ENCODE data around the gene RALGAPA1.
"Not testable (repeated sequence)": the region's sequence is repeated elsewhere in the genome, so short reads cannot be mapped to it uniquely, and the experiment has no call there.

The RALGAPA1 gene

DNA sequence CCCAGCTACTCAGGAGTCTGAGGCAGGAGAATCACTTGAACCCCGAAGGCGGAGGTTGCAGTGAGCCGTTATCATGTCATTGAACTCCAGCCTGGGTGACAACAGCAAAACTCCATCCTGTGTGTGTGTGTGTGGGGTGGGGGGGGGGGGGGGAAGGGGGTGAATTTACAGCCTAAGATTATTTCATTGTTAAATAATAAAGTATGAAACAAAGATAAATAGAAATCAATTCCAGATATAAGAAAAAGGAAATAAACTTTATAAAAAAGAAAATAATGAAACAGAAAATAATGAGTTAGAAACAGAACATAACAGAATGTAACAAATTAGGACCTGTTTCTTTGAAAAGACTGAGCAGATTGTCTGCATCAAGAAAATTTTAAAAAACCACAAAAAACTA, 191.6 kb downstream of the RALGAPA1 start:
- DNase-seq: no peak

DNA sequence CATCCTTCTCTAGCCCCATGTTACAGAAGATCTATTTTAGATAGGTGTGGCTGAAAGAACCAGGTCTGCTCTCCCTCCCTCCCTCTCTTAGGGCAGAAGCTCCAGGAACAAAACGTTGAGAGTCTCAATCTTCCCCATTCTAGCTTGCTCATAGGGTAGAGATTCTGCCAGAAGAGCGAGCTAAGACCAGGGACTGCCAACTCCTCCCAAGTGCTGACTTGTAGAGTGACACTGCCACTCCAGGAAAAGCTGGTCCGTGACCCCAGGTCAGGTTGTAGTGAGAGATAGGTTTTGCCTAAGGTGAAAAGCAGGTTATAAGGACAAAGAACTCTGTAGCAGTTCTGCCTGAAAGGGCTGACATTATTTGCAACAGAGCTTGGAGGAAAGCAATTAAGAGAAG, 201.7 kb downstream of the RALGAPA1 start:
- no peak for DNase-seq

DNA sequence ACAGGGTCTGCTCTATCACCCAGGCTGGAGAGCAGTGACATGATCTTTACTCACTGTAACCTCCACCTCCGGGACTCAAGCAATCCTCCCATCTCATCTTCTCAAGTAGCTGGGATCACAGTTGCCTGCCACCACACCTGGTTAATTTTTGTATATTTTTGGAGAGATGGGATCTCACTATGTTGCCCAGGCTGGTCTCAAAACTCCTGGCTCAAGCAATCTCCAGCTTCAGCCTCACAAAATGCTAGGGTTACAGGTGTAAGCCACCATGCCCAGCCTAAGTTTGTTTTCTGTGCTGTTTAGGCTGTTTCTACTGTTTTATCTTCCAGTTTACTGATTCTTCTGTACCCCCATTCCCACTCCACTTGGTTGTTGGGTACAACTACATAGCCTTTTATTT, 208.8 kb downstream of the RALGAPA1 start:
- DNase-seq: no peak

DNA sequence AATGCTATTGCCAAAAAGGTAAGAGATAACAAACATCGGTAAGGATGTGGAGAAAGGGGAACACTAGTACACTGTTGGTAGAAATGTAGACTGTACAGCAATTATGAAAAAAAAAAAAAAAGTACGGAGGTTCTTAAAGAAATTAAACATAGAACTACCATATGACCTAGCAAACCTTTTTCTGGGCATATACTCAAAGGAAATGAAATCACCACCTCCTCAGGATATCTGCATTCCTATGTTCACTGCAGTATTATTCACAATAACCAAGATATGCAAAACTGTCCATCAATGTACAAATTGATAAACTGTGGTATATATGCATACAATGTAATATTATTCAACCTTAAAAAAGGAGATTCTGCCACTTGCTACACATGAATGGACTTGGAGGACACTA, 214.5 kb downstream of the RALGAPA1 start:
- DNase-seq: no peak

DNA sequence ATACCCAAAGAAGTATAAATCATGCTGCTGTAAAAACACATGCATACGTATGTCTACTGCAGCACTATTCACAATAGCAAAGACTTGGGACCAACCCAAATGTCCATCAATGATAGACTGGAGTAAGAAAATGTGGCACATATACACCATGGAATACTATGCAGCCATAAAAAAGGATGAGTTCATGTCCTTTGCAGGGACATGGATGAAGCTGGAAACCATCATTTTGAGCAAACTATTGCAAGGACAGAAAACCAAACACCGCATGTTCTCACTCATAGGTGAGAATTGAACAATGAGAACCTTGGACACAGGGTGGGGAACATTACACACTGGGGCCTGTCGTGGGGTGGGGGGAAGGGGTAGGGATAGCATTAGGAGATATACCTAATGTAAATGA, 221.7 kb downstream of the RALGAPA1 start:
- DNase-seq: not testable (repeated sequence)

DNA sequence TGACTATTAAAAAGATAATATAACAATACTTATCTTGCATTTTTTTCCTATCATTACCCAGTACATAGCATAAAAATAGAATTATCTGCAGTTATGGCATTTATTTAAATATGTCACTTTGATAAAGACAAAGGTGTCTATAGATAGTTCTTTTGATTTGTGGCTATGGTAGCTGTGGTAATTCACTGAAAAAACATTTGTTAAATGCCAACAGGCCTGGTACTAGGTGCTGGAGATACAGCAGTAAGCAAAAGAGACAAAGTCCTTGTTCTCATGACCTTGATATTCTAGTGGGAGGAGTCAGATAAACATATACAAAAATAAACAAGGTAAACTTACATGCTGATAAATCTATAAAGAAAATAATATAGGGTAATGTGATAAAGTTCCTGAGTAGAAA, 230.5 kb downstream of the RALGAPA1 start:
- DNase-seq: no peak

DNA sequence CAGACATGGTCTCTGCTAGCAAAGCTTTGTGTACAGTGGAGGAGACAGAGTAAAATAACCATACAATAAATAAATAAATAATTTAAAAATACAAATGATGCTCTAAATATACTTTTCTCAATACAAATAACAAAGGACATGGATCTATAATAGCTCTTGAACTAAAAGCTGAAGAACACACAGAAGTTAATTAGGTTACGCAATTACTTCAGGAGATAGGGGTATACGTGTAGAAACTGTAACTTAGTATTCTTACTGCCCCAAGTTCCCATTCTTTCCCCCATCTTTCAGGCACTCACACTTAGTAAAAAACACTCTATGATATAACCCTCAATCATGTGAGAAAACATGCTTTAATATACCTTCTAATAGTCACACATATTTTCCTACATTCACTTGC, 231.0 kb downstream of the RALGAPA1 start:
- no peak for DNase-seq

DNA sequence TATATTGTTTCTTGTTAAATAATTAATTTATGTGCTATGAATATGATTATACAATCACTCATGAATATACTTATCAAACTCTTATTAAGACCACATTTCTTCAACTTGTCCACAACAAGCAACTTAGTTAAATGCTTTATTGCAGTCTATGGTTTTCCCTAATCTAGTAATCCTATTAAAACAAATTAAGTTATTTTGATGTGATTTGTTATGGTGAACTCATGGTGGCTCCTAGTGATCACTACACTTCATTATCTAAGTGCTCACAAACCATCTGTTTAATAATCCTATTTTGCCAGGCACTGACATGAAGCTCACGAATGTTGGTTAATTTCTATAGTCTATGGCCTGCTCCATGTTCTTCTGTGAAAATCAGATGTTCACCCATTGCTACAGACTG, 232.2 kb downstream of the RALGAPA1 start:
- DNase-seq: no peak

DNA sequence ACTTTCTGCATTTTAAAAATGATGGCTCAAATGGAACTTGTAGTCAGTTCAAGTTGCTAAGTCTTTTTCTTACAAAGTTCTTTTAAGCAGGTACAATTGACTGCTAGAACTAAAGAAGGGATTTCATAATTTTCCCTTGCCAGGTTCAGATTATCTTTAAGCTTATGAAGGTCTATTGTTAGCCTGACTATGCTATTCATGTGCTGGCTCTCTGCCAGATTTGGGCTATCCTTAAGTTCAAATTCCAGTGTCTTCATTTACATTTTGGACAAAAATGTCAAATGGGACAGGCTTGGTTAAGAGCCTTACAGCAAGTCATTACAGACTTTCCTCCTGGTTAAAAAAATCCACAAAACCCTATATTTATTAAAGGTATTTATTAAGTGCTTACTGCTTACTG, 232.8 kb downstream of the RALGAPA1 start:
- DNase-seq: no peak

DNA sequence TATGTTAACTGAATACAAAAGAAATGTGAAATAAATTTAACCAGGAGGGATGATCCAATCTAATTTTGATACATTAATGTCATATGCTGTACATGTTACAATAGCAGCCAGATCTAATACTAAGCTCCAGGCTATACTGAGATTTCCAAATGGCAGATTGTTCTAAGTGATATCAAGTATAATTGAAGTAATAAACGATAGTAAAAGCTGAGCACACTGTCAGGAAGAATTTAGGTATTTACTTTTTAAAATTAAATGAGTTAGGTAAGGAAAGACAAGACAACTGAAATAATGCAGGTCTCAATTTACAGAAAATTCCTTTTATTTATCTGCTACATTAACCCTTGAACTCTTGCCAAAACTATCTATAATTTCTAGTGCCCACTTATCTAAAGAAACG, 235.2 kb downstream of the RALGAPA1 start:
- DNase-seq: no peak

DNA sequence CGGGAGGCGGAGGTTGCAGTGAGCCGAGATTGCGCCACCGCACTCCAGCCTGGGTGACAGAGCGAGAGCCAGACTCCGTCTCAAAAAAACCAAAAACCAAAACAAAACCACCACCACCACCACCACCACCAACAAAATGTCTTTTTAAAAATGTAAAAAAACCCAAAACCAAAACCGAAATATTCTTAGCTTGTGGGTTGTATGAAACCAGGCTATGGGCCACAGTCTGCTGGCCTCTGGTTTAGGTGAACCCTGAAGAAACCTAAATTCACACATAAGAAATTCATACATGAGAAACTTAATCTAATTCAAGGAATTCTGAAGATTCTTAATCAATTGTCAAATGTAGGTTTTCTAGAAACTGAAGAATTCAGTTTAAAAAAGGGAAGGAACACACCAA, 237.5 kb downstream of the RALGAPA1 start:
- DNase-seq: no peak

DNA sequence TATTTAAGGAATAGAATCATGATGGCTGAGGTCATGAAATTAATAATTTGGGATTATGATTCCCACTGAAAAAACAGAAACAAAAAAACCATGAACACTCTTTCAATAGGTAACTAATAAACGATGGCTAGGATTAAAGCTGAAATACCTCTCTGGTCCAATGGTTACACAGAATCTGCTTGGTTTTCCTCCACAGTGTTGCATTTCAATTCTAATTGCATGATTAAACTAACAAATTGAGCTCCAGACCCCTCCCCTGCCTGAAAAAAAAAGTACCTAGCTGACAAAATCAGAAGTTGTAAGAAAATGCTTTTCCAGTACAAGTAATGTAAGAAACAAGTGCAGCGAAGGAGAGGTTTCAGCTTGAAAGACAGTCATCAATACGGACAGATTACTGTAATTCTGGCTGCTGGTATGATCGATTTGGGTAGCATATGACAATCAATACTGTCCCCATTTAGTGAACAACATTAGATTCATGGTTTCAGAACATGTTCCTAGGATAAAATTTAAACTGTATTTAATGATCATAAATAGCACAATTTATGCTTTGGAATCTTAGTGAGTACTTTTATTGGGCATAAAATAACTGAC, 243.1 kb downstream of the RALGAPA1 start:
- no peak for DNase-seq

DNA sequence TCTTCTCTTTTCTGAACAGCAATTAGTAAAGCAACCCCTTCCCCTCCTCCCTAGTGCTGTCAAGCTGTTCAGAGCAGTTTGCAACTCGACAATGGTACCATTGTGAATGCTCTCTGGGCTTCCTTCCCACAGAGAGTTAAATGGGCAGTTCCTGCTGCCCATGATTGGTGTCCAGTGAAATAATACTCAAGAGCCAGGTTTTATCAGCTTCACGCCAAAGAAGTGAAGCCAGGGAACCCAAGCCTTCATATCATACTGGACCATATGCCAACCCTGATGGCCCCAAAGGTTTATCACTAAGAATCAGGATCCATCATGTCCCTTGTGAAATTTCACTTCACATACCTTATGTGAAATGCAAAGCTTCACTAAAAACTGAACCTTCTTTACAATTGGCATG, 250.4 kb downstream of the RALGAPA1 start:
- no peak for DNase-seq

DNA sequence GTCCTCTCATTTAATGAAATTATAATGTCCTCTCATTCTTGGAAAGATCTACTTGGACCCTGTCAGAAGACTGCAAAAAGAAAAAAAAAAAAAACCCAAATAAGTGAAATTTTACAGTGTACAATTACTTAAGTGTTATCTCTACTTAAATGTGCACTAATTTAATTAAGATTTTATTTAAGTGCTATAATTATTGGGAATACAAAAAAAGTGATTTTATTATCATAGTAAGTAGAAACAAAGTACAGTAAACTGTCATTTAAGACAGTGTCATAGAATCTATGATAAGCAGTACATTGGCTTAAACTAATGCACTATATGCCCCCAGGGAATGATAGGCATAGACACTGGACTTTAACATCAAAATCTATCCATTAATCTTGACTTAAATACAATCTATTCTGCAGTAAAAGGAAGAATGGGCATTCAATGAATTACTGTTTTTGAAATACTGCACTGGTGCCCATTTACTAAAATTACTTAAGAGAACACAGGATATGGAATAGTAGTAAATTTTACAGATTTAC, 251.8 kb downstream of the RALGAPA1 start:
- DNase-seq: no peak

DNA sequence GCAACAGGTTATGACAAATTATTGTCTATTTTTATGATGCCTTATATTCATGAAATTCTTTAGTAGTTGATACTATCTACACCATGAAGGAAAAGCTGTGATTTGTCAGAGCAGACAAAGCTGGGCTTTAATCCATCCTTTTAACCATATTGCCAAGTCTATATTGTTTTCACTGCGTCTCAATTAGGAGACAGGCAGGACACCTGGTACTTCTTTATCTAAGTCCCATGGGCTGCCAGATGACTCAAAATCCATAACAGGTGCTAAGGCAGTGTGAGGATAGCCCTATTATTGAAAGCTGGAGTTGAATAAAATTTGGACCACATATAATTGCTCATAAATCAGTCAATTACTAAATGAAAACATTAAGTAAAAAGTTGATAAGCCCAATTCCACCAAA, 252.5 kb downstream of the RALGAPA1 start:
- DNase-seq: no peak

DNA sequence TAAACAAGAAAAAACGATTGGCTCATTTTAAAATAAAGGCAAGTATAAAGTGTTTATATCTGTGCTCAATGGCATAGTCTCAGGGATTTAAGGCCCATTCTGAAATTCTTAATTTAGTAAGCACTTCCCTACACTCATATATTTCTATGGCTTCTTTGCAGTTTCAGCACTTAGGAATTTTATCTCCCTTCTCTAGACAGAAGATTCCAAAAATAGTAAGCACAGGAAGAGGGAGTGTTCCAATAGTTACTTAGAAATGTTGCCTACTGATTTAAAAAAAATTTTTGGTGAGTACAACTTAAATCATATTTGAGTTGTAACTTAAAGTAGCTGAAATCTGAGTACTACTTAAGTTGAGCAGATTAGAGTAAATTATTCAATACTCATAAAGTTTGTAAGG, 255.3 kb downstream of the RALGAPA1 start:
- DNase-seq: no peak

DNA sequence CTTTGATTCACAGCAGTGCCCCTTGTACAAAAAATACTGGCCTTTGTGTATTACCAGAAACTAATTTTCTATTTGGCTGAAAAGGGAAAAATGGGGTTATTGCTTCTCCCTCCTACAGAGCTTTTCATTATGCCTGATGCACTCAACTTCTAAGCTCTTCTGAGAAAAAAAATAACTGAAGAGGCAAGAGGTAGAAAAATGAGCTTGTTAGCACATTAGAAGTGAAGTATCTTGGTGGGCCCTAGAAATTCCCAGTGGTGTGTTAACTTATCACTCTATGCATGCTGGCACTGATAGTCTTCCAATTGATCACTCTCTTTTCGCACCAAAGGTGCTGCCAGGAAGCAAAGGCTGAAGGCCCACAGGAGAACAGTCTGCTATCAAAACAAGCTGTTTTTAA, 258.0 kb downstream of the RALGAPA1 start:
- no peak for DNase-seq

DNA sequence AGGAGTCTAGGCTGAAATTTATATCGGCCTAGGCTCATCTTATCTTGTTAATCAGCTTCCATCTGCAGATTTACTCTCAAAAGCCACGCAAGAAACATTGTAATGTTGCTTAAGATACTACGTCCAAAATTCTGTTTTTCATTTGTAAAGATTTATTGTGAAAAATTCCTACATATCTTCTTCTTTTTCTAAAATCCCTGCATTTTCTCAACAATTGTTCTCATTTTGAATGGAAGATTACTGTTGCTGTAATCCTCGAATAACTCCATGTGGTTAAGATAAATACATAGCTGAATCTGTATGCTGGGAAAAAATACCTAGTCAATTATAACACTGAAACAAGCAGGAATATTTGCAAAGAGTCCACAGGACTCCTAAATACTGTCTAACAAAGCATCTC, 259.5 kb downstream of the RALGAPA1 start:
- DNase-seq: no peak

DNA sequence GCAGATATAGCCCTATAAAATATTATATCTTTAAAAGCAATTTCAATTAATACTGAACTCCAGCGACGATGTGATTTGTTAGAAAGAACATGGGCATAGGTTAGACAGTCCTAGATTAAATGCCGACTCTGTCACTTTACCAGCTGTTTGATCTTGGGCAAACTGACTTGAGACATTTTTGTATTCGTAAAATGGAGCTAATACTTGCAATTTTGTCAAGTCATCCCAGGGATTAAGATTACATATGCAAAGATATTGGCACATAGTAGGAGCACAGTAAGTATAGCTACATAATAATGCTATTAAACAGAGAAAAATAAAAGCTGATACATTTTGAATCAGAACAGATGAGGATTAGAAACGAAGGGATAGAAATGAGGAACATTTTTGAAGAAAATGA, 266.1 kb downstream of the RALGAPA1 start:
- DNase-seq: no peak

DNA sequence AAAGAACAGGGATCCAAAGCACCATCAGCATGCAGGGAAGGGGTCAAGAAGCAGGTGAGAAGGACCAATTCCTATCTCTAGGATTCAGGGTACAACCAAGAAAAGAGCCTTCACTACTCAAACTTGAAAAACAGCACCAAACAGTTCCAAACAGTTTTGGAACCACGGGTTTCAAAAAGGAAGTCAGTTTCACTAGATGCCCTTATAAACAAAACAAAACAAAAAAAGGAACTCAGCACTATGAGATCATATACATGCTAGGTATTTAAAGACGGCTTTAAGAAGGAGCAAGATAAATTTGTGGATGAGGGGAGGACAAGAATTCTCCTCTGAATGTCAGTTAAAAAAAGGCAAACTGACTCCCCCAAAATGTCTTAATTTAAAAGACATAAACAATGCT, 269.1 kb downstream of the RALGAPA1 start:
- DNase-seq: no peak

DNA sequence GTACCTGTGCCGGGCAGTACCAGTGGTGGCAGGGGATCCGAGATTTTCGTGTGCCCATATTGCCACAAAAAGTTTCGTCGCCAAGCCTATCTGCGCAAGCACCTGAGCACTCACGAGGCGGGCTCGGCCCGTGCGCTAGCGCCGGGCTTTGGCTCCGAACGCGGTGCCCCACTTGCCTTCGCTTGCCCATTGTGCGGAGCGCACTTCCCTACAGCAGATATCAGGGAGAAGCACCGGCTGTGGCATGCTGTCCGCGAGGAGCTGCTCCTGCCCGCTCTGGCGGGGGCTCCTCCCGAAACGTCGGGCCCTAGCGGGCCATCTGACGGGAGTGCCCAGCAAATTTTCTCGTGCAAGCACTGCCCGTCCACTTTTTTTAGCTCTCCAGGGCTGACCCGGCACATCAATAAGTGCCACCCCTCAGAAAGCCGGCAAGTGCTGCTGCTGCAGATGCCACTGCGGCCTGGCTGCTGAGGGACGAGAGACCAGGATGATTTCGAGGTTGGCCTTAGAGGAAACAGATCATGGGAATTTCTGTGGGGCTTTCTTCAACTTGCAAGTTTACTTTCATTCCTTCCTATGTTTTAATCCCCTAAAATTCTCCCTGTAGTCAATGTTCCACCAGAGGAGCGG, 273.5 kb downstream of the RALGAPA1 start:
- no peak for DNase-seq

DNA sequence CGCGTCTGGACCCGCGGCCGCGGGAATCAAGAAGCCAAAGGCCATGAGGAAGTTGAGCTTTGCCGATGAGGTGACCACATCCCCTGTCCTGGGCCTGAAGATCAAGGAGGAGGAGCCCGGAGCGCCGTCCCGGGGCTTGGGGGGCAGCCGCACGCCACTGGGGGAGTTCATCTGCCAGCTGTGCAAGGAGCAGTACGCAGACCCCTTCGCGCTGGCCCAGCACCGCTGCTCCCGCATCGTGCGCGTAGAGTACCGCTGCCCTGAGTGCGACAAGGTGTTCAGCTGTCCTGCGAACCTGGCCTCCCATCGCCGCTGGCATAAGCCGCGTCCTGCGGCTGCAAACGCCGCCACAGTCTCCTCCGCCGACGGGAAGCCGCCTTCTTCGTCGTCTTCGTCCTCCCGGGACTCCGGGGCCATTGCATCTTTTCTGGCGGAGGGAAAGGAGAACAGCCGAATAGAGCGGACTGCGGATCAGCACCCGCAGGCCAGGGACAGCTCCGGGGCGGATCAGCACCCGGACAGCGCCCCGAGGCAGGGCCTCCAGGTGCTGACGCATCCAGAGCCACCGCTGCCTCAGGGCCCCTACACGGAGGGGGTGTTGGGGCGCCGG, 274.1 kb downstream of the RALGAPA1 start:
- DNase-seq: peak; percentile 91

DNA sequence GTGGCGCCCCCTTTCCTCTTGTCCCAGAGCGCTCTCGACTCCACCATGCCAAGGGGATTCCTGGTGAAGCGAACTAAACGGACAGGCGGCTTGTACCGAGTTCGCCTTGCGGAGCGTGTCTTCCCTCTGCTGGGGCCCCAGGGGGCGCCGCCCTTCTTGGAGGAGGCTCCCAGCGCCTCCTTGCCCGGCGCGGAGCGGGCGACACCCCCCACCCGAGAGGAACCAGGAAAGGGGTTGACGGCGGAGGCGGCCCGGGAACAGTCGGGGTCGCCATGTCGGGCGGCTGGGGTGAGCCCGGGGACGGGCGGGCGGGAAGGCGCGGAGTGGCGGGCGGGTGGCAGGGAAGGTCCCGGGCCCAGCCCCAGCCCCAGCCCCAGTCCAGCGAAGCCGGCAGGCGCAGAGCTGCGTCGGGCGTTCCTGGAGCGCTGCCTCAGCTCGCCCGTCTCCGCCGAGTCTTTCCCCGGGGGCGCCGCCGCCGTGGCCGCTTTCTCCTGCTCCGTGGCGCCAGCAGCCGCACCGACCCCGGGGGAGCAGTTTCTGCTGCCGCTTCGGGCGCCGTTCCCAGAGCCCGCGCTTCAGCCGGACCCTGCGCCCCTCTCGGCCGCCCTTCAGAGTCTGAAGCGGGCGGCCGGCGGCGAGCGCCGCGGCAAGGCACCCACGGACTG, 274.8 kb downstream of the RALGAPA1 start:
- no peak for DNase-seq
